ENCODE results near the gene CRELD1. TPM values are rescaled to one million over a fixed set of nuclear protein-coding genes. Genes with fewer than 3 reads are reported as not detected.

The CRELD1 gene
- total RNA-seq, 1 experiment from 2014 or later: 18.7 TPM

DNA sequence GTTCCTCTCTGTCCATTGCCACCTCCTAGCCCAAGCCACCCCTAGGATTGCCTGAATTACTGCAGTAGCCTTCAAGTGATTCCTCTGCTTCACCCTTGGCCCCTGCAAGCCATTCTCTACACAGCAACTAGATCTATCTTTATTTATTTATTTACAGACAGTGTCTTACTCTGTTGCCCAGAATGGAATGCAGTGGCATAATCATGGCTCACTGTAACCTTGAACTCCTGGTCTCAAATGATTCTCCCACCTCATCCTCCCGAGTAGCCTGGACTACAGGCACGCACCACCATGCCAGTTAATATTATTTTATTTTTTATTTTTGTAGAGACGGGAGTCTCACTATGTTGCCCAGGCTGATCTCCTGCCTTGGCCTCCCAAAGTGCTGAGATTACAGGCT lies 45.1 kb upstream of the CRELD1 start:
- BruUV-seq (replicated peaks): no TSS peak
- no peak for TF ChIP-seq RAD21 (IDR thresholded peaks at IDR 0.05; ENCODE audit: low read depth)
- no peak for TF ChIP-seq EZH2phosphoT487 (IDR thresholded peaks at IDR 0.05; ENCODE audit: borderline replicate concordance)
- TF ChIP-seq, protein P1, sequence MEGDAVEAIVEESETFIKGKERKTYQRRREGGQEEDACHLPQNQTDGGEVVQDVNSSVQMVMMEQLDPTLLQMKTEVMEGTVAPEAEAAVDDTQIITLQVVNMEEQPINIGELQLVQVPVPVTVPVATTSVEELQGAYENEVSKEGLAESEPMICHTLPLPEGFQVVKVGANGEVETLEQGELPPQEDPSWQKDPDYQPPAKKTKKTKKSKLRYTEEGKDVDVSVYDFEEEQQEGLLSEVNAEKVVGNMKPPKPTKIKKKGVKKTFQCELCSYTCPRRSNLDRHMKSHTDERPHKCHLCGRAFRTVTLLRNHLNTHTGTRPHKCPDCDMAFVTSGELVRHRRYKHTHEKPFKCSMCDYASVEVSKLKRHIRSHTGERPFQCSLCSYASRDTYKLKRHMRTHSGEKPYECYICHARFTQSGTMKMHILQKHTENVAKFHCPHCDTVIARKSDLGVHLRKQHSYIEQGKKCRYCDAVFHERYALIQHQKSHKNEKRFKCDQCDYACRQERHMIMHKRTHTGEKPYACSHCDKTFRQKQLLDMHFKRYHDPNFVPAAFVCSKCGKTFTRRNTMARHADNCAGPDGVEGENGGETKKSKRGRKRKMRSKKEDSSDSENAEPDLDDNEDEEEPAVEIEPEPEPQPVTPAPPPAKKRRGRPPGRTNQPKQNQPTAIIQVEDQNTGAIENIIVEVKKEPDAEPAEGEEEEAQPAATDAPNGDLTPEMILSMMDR (IDR thresholded peaks at IDR 0.05 in 2 of 3, conservative IDR thresholded peaks at IDR 0.05 in 1 of 3; ENCODE audit: borderline replicate concordance in 1 of 3, insufficient read depth in 1 of 3, low read depth in 2 of 3, low read length in 2 of 3): no peak
- no peak for TF ChIP-seq POLR2AphosphoS5 (IDR thresholded peaks at IDR 0.05; ENCODE audit: low read depth, low read length)
- no peak for TF ChIP-seq YY1 (IDR thresholded peaks at IDR 0.05; ENCODE audit: extremely low read depth, insufficient replicate concordance, low read depth, low read length)
- no peak for TF ChIP-seq FOSL1 (IDR thresholded peaks at IDR 0.05; ENCODE audit: low read depth)
- no peak for TF ChIP-seq EGR1 (IDR thresholded peaks at IDR 0.05; ENCODE audit: low read depth)
- no peak for TF ChIP-seq SP1 (IDR thresholded peaks at IDR 0.05; ENCODE audit: low read depth)
- no peak for TF ChIP-seq SRF (IDR thresholded peaks at IDR 0.05; ENCODE audit: low read depth)
- no peak for TF ChIP-seq EZH2 (IDR thresholded peaks at IDR 0.05)
- TF ChIP-seq, protein P2, sequence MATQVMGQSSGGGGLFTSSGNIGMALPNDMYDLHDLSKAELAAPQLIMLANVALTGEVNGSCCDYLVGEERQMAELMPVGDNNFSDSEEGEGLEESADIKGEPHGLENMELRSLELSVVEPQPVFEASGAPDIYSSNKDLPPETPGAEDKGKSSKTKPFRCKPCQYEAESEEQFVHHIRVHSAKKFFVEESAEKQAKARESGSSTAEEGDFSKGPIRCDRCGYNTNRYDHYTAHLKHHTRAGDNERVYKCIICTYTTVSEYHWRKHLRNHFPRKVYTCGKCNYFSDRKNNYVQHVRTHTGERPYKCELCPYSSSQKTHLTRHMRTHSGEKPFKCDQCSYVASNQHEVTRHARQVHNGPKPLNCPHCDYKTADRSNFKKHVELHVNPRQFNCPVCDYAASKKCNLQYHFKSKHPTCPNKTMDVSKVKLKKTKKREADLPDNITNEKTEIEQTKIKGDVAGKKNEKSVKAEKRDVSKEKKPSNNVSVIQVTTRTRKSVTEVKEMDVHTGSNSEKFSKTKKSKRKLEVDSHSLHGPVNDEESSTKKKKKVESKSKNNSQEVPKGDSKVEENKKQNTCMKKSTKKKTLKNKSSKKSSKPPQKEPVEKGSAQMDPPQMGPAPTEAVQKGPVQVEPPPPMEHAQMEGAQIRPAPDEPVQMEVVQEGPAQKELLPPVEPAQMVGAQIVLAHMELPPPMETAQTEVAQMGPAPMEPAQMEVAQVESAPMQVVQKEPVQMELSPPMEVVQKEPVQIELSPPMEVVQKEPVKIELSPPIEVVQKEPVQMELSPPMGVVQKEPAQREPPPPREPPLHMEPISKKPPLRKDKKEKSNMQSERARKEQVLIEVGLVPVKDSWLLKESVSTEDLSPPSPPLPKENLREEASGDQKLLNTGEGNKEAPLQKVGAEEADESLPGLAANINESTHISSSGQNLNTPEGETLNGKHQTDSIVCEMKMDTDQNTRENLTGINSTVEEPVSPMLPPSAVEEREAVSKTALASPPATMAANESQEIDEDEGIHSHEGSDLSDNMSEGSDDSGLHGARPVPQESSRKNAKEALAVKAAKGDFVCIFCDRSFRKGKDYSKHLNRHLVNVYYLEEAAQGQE (IDR thresholded peaks at IDR 0.05; ENCODE audit: low read depth): no peak
- TF ChIP-seq TCF7L2 (IDR thresholded peaks at IDR 0.05; ENCODE audit: borderline replicate concordance, extremely low read depth, insufficient read depth, insufficient read length): no peak
- no peak for TF ChIP-seq ZFX (IDR thresholded peaks at IDR 0.05)
- intact Hi-C loops (cut with micrococcal nuclease): no loop called here
- H3K4me1 ChIP-seq (ENCODE audit: control insufficient read depth in 1 of 2, insufficient read depth in 2 of 2, low read length in 2 of 2): peaks cover 19 to 38% of the 10 kb centered on the region in 2 experiments
- no peaks in the 10 kb centered on the region for H3K9me3 ChIP-seq (ENCODE audit: control insufficient read depth in 1 of 2, insufficient read depth in 1 of 2, low read depth in 1 of 2, low read length in 2 of 2)
- peaks cover 11 to 13% of the 10 kb centered on the region in 2 experiments; a peak in 3 of 4 replicates for H3K36me3 ChIP-seq (ENCODE audit: control insufficient read depth in 1 of 2, insufficient read depth in 2 of 2, low read length in 2 of 2)
- H3K9me2 ChIP-seq (ENCODE audit: insufficient read depth): no peaks in the 10 kb centered on the region
- ATAC-seq (no peak), DNase-seq (ENCODE audit: low read depth, low spot score) (no peak)
- H3K27ac ChIP-seq (ENCODE audit: low read depth, low read length): no peak overlapping the region
- ChIA-PET CTCF (no interaction called here), RAD21 (ENCODE audit: low non-redundant PET in 1 of 2, low total read pairs in 2 of 2, uncharacterized antibody in 2 of 2, unreplicated experiment in 2 of 2) (no interaction called here), POLR2A (no interaction called here)
- no peaks in the 10 kb centered on the region for H3K27me3 ChIP-seq (ENCODE audit: insufficient read depth, low read length)
- H4K20me1 ChIP-seq (ENCODE audit: insufficient read depth): no peaks in the 10 kb centered on the region
- peaks cover 31% of the 10 kb centered on the region for H3K79me2 ChIP-seq (ENCODE audit: insufficient read depth, low read length)
- H3K4me2 ChIP-seq (ENCODE audit: low read length): no peak overlapping the region
- no peak overlapping the region for H3K9ac ChIP-seq (ENCODE audit: low read length)
- no peak overlapping the region for H3K4me3 ChIP-seq (replicated peaks in 1 of 2; ENCODE audit: low read depth in 1 of 2, low read length in 2 of 2)
- no peak overlapping the region for H2AFZ ChIP-seq (ENCODE audit: low read depth, low read length, poor library complexity, severe bottlenecking)

Measured in HCT116 (cell line).